ENCODE results near the gene NUP98. TPM values are rescaled to one million over a fixed set of nuclear protein-coding genes. Genes with fewer than 3 reads are reported as not detected.

Gene NUP98
- total and polyA plus RNA-seq, 10 of the 15 experiments (the other 5 are each of a cell fraction or from before 2014, with no cell fraction given), result 21.7 to 108 (median 78.9) TPM

GRCh38 chr11:3841426-3842350, 44.3 kb upstream of the NUP98 start (continued):
- TF ChIP-seq FOS (IDR thresholded peaks at IDR 0.05; ENCODE audit: borderline replicate concordance, extremely low read depth, insufficient read length), result no peak
- TF ChIP-seq ASH2L (IDR thresholded peaks at IDR 0.05; ENCODE audit: borderline replicate concordance, low read depth), result no peak
- TF ChIP-seq IKZF1 (conservative IDR thresholded peaks at IDR 0.05), result peak; percentile 77
- no peak for TF ChIP-seq TCF7 (IDR thresholded peaks at IDR 0.05; ENCODE audit: borderline replicate concordance)
- TF ChIP-seq BACH1 (IDR thresholded peaks at IDR 0.05; ENCODE audit: borderline replicate concordance), result peak; percentile 87; the same call in 1 of the 2 replicates
- TF ChIP-seq PRDM15 (CRISPR knock-in tag; IDR thresholded peaks at IDR 0.05), result no peak
- TF ChIP-seq IRF4 (IDR thresholded peaks at IDR 0.05; ENCODE audit: low read depth, low read length), result no peak
- peak; percentile 76; the same call in 1 of the 2 replicates for TF ChIP-seq TCF12 (IDR thresholded peaks at IDR 0.05; ENCODE audit: low read depth, low read length)
- TF ChIP-seq NBN (IDR thresholded peaks at IDR 0.05), result peak; percentile 91
- no peak for TF ChIP-seq KAT2A (conservative IDR thresholded peaks at IDR 0.05; ENCODE audit: control insufficient read depth, low read depth, low read length)
- TF ChIP-seq TCF3 (IDR thresholded peaks at IDR 0.05; ENCODE audit: borderline replicate concordance, insufficient read depth, low read depth, low read length), result 0 out of 2 replicates have a peak, but pooled peaks have one; percentile 61
- TF ChIP-seq MLLT1 (IDR thresholded peaks at IDR 0.05), result peak; percentile 86
- no peak for TF ChIP-seq RELA (IDR thresholded peaks at IDR 0.05; ENCODE audit: borderline replicate concordance, partially characterized antibody)
- TF ChIP-seq ZBTB11 (CRISPR knock-in tag; IDR thresholded peaks at IDR 0.05), result no peak
- TF ChIP-seq FOXK2 (IDR thresholded peaks at IDR 0.05), result no peak
- no peak for TF ChIP-seq PKNOX1 (IDR thresholded peaks at IDR 0.05)

Data from GM12878 (cell line).